ENCODE measurements around the gene KDM2A. TPM values are rescaled to one million over a fixed set of nuclear protein-coding genes. Genes with fewer than 3 reads are reported as not detected.

KDM2A gene
- total and polyA plus RNA-seq, 2 of the 13 experiments (the other 11 are each of a cell fraction or from before 2014, with no cell fraction given), result 31.3 to 31.4 TPM

DNA sequence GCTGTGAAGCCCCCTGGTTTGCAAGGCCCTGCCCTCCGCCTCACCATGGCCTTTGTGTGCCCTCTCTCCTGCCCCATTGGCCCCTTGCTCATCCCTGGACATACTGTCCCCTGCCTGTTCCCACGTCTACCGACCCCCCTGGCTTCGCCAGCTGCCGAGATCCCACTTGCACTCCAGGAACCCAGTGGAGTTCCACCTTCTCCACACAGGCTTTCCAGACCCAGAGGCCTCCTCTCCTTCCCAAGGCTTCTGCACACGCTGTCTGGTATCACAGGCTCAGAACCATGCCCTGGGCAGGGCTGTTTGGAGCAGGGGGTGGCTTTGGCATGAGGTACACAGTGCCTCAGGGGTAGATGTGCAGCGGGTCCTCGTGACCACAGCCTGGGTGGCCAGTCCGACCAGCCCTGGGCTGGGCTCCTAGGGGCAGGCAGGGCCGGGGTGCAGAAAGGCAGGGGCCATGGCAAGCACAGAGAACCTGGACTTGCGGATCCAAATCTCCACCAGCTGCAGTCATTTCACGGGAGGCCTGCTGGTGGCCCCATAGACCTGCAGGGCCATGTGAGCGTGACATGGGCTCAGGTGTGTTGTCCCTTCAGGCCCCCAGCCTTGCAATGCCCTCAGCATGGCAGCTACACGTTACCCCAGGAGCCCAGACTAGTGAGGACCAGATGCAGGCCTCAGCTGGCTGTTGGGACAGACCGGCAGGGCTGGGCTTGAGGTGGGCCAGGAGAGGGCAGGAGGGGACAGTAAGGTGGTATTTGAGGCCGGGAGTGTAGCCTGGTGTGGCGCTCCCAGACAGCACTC is 156.7 kb downstream of the KDM2A start:
- Histone ChIP-seq H3K79me2 (ENCODE audit: insufficient read depth, low read length) (peaks cover 36% of the 10 kb centered on the region), H4K20me1 (ENCODE audit: insufficient read depth, low read length) (peaks cover 37% of the 10 kb centered on the region; the same call in 1 of the 2 replicates), H3K4me1 (ENCODE audit: insufficient read depth, low read length) (peaks cover 6% of the 10 kb centered on the region; the same call in 1 of the 2 replicates), H3K9me3 (ENCODE audit: low read length) (no peaks in the 10 kb centered on the region), H3K27me3 (ENCODE audit: control insufficient read depth in 1 of 2, insufficient read depth in 2 of 2, low read length in 2 of 2) (no peaks in the 10 kb centered on the region), H3K27ac (ENCODE audit: extremely low read length, insufficient read depth, low read length) (no peak overlapping the region), H2AFZ (ENCODE audit: low read length) (no peak overlapping the region), H3K4me3 (replicated peaks in 1 of 3; ENCODE audit: insufficient read depth in 1 of 3, low read depth in 2 of 3, low read length in 3 of 3) (no peak overlapping the region), H3K9ac (ENCODE audit: insufficient read depth, low read depth, low read length) (no peak overlapping the region), H3K36me3 (replicated peaks in 1 of 2; ENCODE audit: control insufficient read depth in 1 of 2, insufficient read depth in 2 of 2, low read length in 2 of 2) (peaks cover 28 to 66% of the 10 kb centered on the region in 2 experiments), H3K4me2 (ENCODE audit: low read depth, low read length) (no peak overlapping the region)
- in situ Hi-C loops (cut with HindIII; ENCODE audit: extremely low pct_ligation_motif_present, low pct_unique_long_range_greater_than_20kb), result no loop called here
- CTCF ChIA-PET (ENCODE audit: low intra/inter-chr PET ratio, low total read pairs), result no interaction called here
- no peak for FAIRE-seq
- intact Hi-C loops (cut with micrococcal nuclease; ENCODE audit: unreplicated experiment), result no loop called here
- WGBS (ENCODE audit: low lambda C conversion rate), result 97% methylated on average over 10 of the region's 17 CpGs
- no peak for ATAC-seq
- no TSS peak for BruUV-seq (replicated peaks)
- peak; percentile 51 for TF ChIP-seq AGO2 (optimal IDR thresholded peaks at IDR 0.05; ENCODE audit: low read depth, low read length)
- no peak for TF ChIP-seq U2AF1 (optimal IDR thresholded peaks at IDR 0.05; ENCODE audit: low read depth, low read length)
- peak; percentile 26 for TF ChIP-seq HNRNPLL (IDR thresholded peaks at IDR 0.05; ENCODE audit: low read depth, low read length, poor library complexity, severe bottlenecking)
- TF ChIP-seq, protein P1, sequence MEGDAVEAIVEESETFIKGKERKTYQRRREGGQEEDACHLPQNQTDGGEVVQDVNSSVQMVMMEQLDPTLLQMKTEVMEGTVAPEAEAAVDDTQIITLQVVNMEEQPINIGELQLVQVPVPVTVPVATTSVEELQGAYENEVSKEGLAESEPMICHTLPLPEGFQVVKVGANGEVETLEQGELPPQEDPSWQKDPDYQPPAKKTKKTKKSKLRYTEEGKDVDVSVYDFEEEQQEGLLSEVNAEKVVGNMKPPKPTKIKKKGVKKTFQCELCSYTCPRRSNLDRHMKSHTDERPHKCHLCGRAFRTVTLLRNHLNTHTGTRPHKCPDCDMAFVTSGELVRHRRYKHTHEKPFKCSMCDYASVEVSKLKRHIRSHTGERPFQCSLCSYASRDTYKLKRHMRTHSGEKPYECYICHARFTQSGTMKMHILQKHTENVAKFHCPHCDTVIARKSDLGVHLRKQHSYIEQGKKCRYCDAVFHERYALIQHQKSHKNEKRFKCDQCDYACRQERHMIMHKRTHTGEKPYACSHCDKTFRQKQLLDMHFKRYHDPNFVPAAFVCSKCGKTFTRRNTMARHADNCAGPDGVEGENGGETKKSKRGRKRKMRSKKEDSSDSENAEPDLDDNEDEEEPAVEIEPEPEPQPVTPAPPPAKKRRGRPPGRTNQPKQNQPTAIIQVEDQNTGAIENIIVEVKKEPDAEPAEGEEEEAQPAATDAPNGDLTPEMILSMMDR (CRISPR knock-in tag; IDR thresholded peaks at IDR 0.05), result peak; percentile 12; the same call in 1 of the 2 replicates
- no peak for TF ChIP-seq ADNP (CRISPR knock-in tag; IDR thresholded peaks at IDR 0.05)
- TF ChIP-seq NFKB2 (CRISPR knock-in tag; IDR thresholded peaks at IDR 0.05; ENCODE audit: borderline replicate concordance), result no peak
- no peak for TF ChIP-seq ZFP90 (CRISPR knock-in tag; IDR thresholded peaks at IDR 0.05; ENCODE audit: borderline replicate concordance)
- POLR2A ChIA-PET, result no interaction called here
- DNase-seq (ENCODE audit: low spot score), result no peak
